GM18870 (cell line): ENCODE data around the gene MAPKAPK2.

ENCODE experiments used
- ATAC-seq: cut with Tn5 transposase; IDR thresholded peaks from one replicate; pipeline ENCODE4 v1.9.1; 2021; ENCODE audit warnings: moderate library complexity; ENCODE audit not compliant: unreplicated experiment

The MAPKAPK2 gene

GRCh38 chr1:206716870-206717673 is 32.4 kb downstream of the MAPKAPK2 start:
- peak; percentile 68 for ATAC-seq

- ATAC-seq, result no peak
Observed at GRCh38 chr1:206717674-206717989, 32.9 kb downstream of the MAPKAPK2 start.

DNA sequence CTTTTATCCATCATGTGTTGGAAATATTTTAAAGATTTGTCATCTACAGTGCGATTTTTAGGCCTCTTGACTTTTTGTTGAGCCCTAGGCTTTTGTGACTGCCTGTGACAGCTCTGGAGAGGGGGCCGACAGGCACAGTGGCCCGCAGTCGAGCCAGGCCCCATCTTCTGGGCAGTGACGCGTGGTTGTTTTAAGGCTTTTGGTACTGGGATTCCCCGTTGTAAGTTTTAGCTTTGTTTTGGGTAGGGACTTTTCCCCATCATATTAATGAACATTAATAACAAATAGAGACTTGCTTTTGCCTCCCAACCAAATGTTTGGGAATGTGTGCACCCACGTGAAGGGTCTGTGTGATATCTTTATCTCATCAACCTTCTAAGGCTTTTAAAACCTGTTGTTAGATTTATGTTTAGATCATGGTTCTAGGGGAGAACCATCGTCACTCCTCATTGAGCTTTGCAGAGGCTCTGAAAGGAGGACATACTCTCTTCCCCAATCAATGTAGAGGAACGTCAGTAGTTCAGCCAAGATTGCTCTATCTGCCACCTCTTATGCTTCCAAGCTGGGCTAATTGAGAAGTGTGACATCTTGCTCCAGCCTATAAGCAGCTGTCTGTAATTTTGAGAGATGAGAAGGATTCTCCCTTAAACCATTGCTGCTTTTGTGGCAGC is 34.6 kb downstream of the MAPKAPK2 start:
- ATAC-seq, result no peak

DNA sequence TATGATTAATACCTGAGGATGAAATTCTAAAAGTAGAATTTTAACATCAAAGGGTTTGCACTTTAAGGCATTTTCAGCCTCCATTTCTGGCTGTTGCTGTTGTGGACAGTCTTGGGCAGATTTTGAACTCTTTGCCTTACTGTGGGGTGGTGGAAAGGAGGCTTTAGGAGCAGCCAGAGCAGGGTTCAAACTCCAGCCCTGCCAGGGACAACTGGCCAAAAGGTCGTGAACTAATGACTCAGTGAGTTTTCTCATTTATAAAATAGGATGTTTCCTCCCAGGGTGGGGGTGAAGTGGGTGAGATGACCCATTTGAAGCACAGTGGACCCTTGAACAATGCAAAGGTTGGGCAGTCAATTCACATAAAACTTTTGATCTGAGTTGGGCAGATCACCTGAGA is 36.7 kb downstream of the MAPKAPK2 start:
- no peak for ATAC-seq

GRCh38 chr1:206722751-206723461 is 38.2 kb downstream of the MAPKAPK2 start:
- no peak for ATAC-seq

DNA sequence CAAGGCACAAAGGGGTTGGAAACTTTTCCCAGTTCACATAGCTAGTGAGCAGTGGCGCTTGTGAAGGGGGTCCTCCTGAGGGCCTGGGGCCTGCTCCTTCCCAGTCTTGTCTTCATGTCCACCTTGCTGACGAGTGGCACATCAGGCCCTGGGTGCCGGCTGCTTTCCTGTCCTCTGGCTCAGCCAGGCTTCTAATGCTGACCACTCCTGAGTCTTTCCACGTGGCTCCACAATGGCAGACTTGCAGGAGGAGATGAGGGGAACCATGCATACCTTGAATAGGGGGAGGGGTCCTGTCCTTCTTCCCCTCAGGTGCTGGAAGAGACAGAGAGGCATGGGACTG is 38.7 kb downstream of the MAPKAPK2 start:
- no peak for ATAC-seq

DNA sequence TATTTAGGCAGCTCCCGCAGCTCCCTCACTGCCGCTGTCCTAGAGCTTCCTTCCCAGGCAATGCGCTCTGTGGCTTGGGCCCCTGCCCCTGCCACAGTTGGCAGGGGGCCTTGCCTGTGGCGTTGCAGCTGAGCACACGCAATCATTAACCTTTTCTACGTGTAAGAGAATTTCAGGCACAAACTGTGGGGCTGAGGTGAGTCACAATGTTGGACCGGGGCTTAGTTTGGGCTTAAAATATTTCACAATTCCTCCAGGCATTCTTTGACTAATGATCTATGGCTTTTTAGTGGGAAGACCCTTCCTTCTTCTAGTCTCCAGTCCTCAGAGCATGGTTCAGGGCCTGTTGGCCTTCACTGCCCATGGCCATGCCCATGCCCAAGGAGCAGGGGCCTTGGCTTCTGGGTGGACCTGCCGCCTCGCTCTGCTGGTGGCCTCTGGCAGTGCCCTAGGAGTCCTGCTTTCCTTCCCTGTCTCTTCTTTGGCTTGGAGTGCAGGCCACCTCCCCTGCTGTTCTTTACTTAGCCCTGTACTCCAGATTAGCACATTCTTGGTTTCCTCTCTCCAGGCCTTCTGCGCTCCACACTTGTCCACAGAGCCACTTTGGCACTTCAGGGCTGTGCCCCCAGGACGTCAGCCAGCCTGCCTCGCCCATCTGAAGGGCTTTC is 39.2 kb downstream of the MAPKAPK2 start:
- no peak for ATAC-seq

GRCh38 chr1:206725109-206725963 is 40.6 kb downstream of the MAPKAPK2 start:
- ATAC-seq, result no peak

- ATAC-seq, result no peak
Observed at GRCh38 chr1:206727981-206728696, 43.4 kb downstream of the MAPKAPK2 start.

GRCh38 chr1:206728697-206728987 is 43.9 kb downstream of the MAPKAPK2 start:
- ATAC-seq, result no peak

GRCh38 chr1:206729050-206729449 is 44.3 kb downstream of the MAPKAPK2 start:
- ATAC-seq, result no peak

GRCh38 chr1:206729507-206729906 is 44.8 kb downstream of the MAPKAPK2 start:
- ATAC-seq, result no peak

DNA sequence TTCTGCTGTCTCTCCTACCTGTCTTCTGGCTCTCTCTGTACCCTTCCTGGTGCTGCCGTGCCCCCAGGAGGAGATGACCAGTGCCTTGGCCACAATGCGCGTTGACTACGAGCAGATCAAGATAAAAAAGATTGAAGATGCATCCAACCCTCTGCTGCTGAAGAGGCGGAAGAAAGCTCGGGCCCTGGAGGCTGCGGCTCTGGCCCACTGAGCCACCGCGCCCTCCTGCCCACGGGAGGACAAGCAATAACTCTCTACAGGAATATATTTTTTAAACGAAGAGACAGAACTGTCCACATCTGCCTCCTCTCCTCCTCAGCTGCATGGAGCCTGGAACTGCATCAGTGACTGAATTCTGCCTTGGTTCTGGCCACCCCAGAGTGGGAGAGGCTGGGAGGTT is 47.8 kb downstream of the MAPKAPK2 start:
- ATAC-seq, result no peak

GRCh38 chr1:206732992-206733391 is 48.3 kb downstream of the MAPKAPK2 start:
- ATAC-seq, result no peak

DNA sequence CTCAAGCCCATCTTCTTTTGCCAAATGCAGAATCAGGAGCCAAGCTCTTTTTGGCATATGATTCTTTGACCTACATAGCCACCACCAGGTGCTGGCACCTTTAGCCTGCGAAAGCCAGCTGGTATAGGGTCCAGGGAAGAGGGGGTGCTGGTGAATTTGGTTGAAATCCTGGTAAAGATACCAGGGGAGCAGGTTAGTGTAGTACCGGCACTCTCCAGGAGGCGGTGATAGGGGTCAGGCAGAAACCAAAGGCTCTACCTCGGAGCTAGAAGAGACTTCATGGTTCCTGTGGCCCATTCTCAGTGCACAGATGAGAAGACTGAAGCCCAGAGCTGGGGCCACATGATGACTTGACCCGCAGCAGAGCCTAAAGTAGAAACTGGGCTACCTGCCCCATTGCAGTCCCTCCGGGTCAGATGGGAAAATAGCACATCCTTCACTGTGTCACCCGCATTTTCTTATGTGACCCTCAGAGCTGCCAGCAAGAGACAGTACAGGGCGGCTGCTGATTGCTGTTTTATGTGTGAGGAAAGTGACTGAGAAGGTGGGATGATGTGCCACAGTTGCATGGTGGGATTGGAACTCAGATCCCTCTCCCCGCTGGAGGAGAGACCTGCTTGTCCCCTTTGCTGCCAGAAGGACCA is 49.9 kb downstream of the MAPKAPK2 start:
- ATAC-seq, result no peak

DNA sequence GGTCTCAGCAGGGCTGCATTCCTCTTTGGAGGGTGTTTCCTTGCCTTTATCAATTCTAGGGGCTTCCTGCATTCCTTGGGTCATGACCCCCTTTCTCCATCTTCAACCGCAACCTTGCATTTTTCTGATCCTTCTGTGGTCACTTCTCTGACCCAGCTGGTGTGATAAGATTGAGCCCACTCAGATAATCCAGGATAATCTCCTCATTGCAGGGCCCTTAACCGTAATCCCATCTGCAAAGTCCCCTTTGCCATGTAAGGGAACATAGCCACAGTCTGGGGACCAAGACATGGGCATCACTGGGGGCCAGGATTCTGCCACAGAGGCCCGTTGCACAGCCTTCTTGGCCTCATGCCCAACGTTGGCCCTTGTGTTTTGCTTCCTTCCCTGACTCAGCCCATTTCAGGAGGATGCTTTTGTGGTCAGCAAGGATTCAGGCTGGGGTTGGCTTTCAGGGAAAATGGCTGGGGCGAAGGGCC is 50.9 kb downstream of the MAPKAPK2 start:
- no peak for ATAC-seq

DNA sequence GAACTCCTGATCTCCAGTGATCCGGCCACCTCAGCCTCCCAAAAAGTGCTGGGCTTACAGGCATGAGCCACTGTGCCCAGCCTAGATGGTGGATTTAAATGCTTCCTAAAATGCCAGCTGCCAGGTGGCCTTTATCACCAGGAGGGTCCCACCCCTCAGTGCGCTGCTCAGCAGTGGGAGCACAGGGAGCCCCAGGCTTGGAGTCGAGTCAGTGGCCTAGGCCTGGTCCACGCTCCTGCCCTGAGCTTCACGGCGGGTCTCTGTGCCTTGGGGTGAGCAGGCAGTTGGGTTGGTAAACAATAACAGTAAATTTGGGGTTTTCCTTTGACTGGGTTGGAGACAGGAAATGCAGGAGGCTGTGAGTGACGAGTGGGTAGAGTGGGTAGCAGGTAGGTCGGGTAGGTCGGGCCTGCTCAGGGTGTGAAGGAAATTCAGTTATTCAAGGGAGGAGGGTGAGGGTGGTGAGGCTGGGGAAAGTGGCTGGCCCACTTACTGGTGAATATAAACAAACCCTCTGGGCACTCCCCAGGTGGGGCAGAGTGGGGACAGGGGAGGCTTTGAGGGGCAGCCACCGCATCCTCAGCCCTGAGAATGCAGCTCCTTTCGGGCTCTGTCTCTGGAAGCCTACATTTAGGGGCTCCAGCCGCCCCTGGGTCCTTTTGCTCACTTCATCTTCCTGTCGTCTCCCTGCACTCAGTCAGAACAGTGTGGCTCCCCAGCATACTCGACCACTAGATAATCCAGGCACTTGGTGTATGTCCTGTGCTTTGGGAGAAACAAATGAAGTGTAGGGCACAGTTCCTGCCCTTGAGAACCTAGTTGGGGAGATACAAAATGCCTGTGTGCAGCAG is 52.4 kb downstream of the MAPKAPK2 start:
- ATAC-seq, result no peak

DNA sequence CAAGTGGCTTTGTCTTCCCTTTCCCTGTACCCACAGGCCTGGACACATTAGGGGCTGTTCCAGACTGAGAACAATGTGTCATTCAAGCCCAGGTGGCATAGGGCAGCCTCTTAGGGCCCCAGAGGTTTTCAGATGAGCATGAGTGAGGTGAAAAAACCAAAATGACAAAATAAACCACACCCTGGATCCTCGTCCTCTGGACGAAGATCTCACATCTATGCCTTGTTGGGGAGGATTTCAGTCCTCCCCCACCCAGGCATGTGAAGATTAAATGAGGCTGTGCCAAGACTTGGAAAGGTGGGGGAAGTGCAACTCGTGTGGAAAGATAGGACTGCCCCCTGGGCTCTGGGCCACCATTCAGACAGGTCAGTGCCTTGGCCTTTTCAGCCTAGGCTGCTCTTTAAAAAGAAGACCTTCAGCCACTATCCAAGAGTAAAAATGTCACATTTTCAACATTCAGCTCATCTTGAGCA is 53.1 kb downstream of the MAPKAPK2 start:
- no peak for ATAC-seq
